CD14-positive monocyte (primary cell): ENCODE measurements around the gene SEMA3F. TPM values are rescaled to one million over a fixed set of nuclear protein-coding genes. Genes with fewer than 3 reads are reported as not detected.

ENCODE experiments used
- DNase-seq, 3 donors: peaks; one replicate each; pipeline ENCODE4 v3.0.0-alpha.2; 2011 to 2022
- H2AFZ ChIP-seq: 2 replicates; pipeline ENCODE4 v1.6.0; 2012; ENCODE audit warnings: mild to moderate bottlenecking, low read depth, low read length, inconsistent platforms; ENCODE audit not compliant: insufficient read depth, poor library complexity, severe bottlenecking
- H3K27ac ChIP-seq, 2 donors: 1 replicate in 1 of 2; 2 replicates in 1 of 2; pipeline ENCODE4 v1.5.1; 2012 to 2013; ENCODE audit warnings: low read length in 2 of 2, control low read depth in 1 of 2, inconsistent platforms in 1 of 2, low read depth in 1 of 2, mild to moderate bottlenecking in 1 of 2
- H3K27me3 ChIP-seq, 2 donors: one replicate each; pipeline versions ENCODE4 v1.6.0 to v1.6.1; 2011 to 2013; ENCODE audit warnings: low read length in 2 of 2; ENCODE audit not compliant: control insufficient read depth in 2 of 2, insufficient read depth in 2 of 2
- H3K36me3 ChIP-seq, 2 donors: replicated peaks in 1 of 2; 1 replicate in 1 of 2; 2 replicates in 1 of 2; pipeline versions ENCODE4 v1.5.1 to v1.6.1; 2012 to 2013; ENCODE audit warnings: low read length in 2 of 2, control low read depth in 1 of 2, inconsistent platforms in 1 of 2, mild to moderate bottlenecking in 1 of 2; ENCODE audit not compliant: insufficient read depth in 2 of 2, control insufficient read depth in 1 of 2
- H3K4me1 ChIP-seq, 2 donors: 1 replicate in 1 of 2; 2 replicates in 1 of 2; pipeline versions ENCODE4 v1.5.1 to v1.6.1; 2012 to 2013; ENCODE audit warnings: low read length in 2 of 2, control low read depth in 1 of 2, inconsistent platforms in 1 of 2, mild to moderate bottlenecking in 1 of 2, moderate library complexity in 1 of 2; ENCODE audit not compliant: insufficient read depth in 2 of 2, control insufficient read depth in 1 of 2
- H3K4me2 ChIP-seq: replicated peaks from 2 replicates; pipeline ENCODE3; 2012; ENCODE audit warnings: low read length, moderate library complexity, mild to moderate bottlenecking; ENCODE audit not compliant: poor library complexity, severe bottlenecking; ENCODE audit errors: extremely low read depth
- H3K4me3 ChIP-seq, 3 experiments: fragments of 200-600 bp in 1 of 3; sonication (generic) in 1 of 3; replicated peaks in 1 of 3; 1 replicate in 2 of 3; 2 replicates in 1 of 3; pipeline ENCODE4 v1.5.1; 2011 to 2013; ENCODE audit warnings: low read length in 3 of 3, mild to moderate bottlenecking in 3 of 3, control low read depth in 2 of 3, low read depth in 2 of 3, inconsistent platforms in 1 of 3, moderate library complexity in 1 of 3
- H3K79me2 ChIP-seq: 2 replicates; pipeline ENCODE4 v1.6.0; 2012; ENCODE audit warnings: mild to moderate bottlenecking, control low read depth, inconsistent platforms, low read length, moderate library complexity; ENCODE audit not compliant: insufficient read depth
- H3K9ac ChIP-seq: 2 replicates; pipeline ENCODE4 v1.6.0; 2017; ENCODE audit warnings: low read length, mild to moderate bottlenecking; ENCODE audit not compliant: insufficient read depth, poor library complexity, severe bottlenecking
- H3K9me3 ChIP-seq, 2 donors: replicated peaks in 1 of 2; 1 replicate in 1 of 2; 2 replicates in 1 of 2; pipeline versions ENCODE4 v1.5.1 to v1.6.1; 2012 to 2013; ENCODE audit warnings: low read length in 2 of 2, control low read depth in 1 of 2; ENCODE audit not compliant: control insufficient read depth in 1 of 2, insufficient read depth in 1 of 2
- H4K20me1 ChIP-seq: 2 replicates; pipeline ENCODE4 v1.6.0; 2012; ENCODE audit warnings: mild to moderate bottlenecking, low read length, control low read depth, moderate library complexity; ENCODE audit not compliant: insufficient read depth
- H3K27ac Mint-ChIP-seq, 7 donors: one replicate each; pipeline ENCODE4 v1.8.0; 2020; ENCODE audit warnings: mild to moderate bottlenecking in 7 of 7, mixed read lengths in 7 of 7, moderate library complexity in 6 of 7, inconsistent platforms in 2 of 7
- H3K27me3 Mint-ChIP-seq, 3 donors: one replicate each; pipeline ENCODE4 v1.8.0; 2021 to 2022; ENCODE audit warnings: low read depth in 3 of 3, mild to moderate bottlenecking in 3 of 3, mixed read lengths in 3 of 3, moderate library complexity in 3 of 3, inconsistent platforms in 1 of 3
- H3K36me3 Mint-ChIP-seq, 2 donors: one replicate each; pipeline ENCODE4 v1.8.0; 2020; ENCODE audit warnings: mixed read lengths in 2 of 2, inconsistent platforms in 1 of 2, mild to moderate bottlenecking in 1 of 2
- H3K4me1 Mint-ChIP-seq: one replicate; pipeline ENCODE4 v1.8.0; 2020; ENCODE audit warnings: mild to moderate bottlenecking, mixed read lengths
- H3K4me3 Mint-ChIP-seq, 2 donors: one replicate each; pipeline ENCODE4 v1.8.0; 2020; ENCODE audit warnings: mild to moderate bottlenecking in 2 of 2, mixed read lengths in 2 of 2, moderate library complexity in 1 of 2
- H3K9me3 Mint-ChIP-seq, 7 donors: one replicate each; pipeline ENCODE4 v1.8.0; 2020 to 2022; ENCODE audit warnings: mixed read lengths in 7 of 7, mild to moderate bottlenecking in 6 of 7, moderate library complexity in 6 of 7, inconsistent platforms in 2 of 7
- CTCF ChIP-seq: fragments of 200-600 bp; IDR thresholded peaks from one replicate; pipeline ENCODE4 v1.8.0; 2022; ENCODE audit warnings: antibody characterized with exemption, mild to moderate bottlenecking
- WGBS: methylation state at CpG from one replicate; pipeline ENCODE4 v1.1.5; 2013; ENCODE audit warnings: missing lambda C conversion rate; ENCODE audit not compliant: insufficient coverage; 5-methylcytosine and 5-hydroxymethylcytosine counted together
- intact Hi-C, 2 donors: fragments of 100-400 bp; cut with micrococcal nuclease; formaldehyde crosslinking; loops; one replicate each; pipeline versions ENCODE4 v1.15.0 to v1.15.1; 2023
- polyA plus RNA-seq, 3 donors: library from polyadenylated mRNA; depleted of rRNA in 1 of 3; unstranded in 2 of 3; stranded (reverse) in 1 of 3; fragments of 300-500 nt in 2 of 3; fragments of >200 nt in 1 of 3; fragmentation: Illumina TruSeq in 2 of 3; gene quantifications; 1 replicate in 2 of 3; 2 replicates in 1 of 3; pipeline ENCODE4 v1.2.3, GENCODE V29; 2012 to 2021

SEMA3F gene
- polyA plus RNA-seq, 3 donors = 0.01 TPM; not detected in 2

GRCh38 chr3:50207359-50208042 lies 52.4 kb downstream of the SEMA3F start:
- H3K4me3 Mint-ChIP-seq = peak overlapping the region in 1 of 2 donors; percentile 39
- no peaks in the 10 kb centered on the region for H3K79me2 ChIP-seq

More at GRCh38 chr3:50207359-50208042, 52.4 kb downstream of the SEMA3F start:
- Histone ChIP-seq H3K36me3 (no peaks in the 10 kb centered on the region), H3K27me3 (peaks cover 23 to 50% of the 10 kb centered on the region in 2 donors), H2AFZ (no peak overlapping the region), H3K4me1 (peaks cover 4 to 10% of the 10 kb centered on the region in 2 donors), H3K27ac (no peak overlapping the region), H3K9me3 (peaks cover 0 to 25% of the 10 kb centered on the region in 2 donors), H3K9ac (no peak overlapping the region), H3K4me2 (no peak overlapping the region), H3K4me3 (no peak overlapping the region), H4K20me1 (no peaks in the 10 kb centered on the region)
- H3K27ac Mint-ChIP-seq = no peak overlapping the region
- DNase-seq = no peak
- intact Hi-C loops = no loop called here
- H3K4me1 Mint-ChIP-seq = no peaks in the 10 kb centered on the region
- peaks cover 46 to 61% (median 58%) of the 10 kb centered on the region in 3 donors for H3K27me3 Mint-ChIP-seq
- WGBS = 93% methylated on average over 14 of the region's 17 CpGs
- peaks cover 0 to 2% of the 10 kb centered on the region in 2 donors for H3K36me3 Mint-ChIP-seq
- no peak for TF ChIP-seq CTCF
- H3K9me3 Mint-ChIP-seq = peaks cover 0 to 6% (median 0%) of the 10 kb centered on the region in 7 donors
